ENCODE measurements around the gene RBM10.

- TF ChIP-seq CTCF (conservative IDR thresholded peaks at IDR 0.05; ENCODE audit: low read depth, low read length) (no peak), EZH2 (IDR thresholded peaks at IDR 0.05; ENCODE audit: borderline replicate concordance, low read depth, low read length, poor library complexity, severe bottlenecking) (no peak)
These were observed 85.3 kb downstream of the RBM10 start for GRCh38 chrX:47230136-47230868.

Measured in A673 (cell line).